ENCODE measurements around the gene ARHGEF26.

GRCh38 chr3:154304116-154304786 lies 183.1 kb downstream of the ARHGEF26 start:
- TF ChIP-seq ATF2 (CRISPR knock-in tag; IDR thresholded peaks at IDR 0.05; ENCODE audit: borderline replicate concordance, low read depth) (no peak), NR1H2 (CRISPR knock-in tag; IDR thresholded peaks at IDR 0.05) (no peak), CTCF (IDR thresholded peaks at IDR 0.05) (no peak), CREB1 (CRISPR knock-in tag; IDR thresholded peaks at IDR 0.05) (no peak), EMX1 (CRISPR knock-in tag; IDR thresholded peaks at IDR 0.05) (no peak), MAX (CRISPR knock-in tag; IDR thresholded peaks at IDR 0.05) (no peak), JUN (CRISPR knock-in tag; IDR thresholded peaks at IDR 0.05) (no peak), TCF7 (CRISPR knock-in tag; IDR thresholded peaks at IDR 0.05; ENCODE audit: low read depth) (no peak)

Measured in WTC11 (cell line).